IPS-20b (cell line): ENCODE measurements around the gene RPL28.

Experiments used
- H3K27ac ChIP-seq: one replicate; pipeline ENCODE4 v1.5.1; 2013; ENCODE audit warnings: low read length
- H3K27me3 ChIP-seq: 2 replicates; pipeline ENCODE4 v1.6.1; 2013; ENCODE audit warnings: mild to moderate bottlenecking, low read length, inconsistent platforms; ENCODE audit not compliant: insufficient read depth
- H3K36me3 ChIP-seq: 2 replicates; pipeline ENCODE4 v1.6.1; 2013; ENCODE audit warnings: low read depth, mild to moderate bottlenecking, inconsistent platforms, low read length, moderate library complexity; ENCODE audit not compliant: insufficient read depth
- H3K4me1 ChIP-seq: 2 replicates; pipeline ENCODE4 v1.6.1; 2013; ENCODE audit warnings: mild to moderate bottlenecking, control low read depth, inconsistent platforms, low read length, moderate library complexity; ENCODE audit not compliant: insufficient read depth
- H3K4me3 ChIP-seq: 2 replicates; pipeline ENCODE4 v1.5.1; 2013; ENCODE audit warnings: mild to moderate bottlenecking, low read length, inconsistent platforms
- H3K9ac ChIP-seq: 2 replicates; pipeline ENCODE4 v1.6.1; 2013; ENCODE audit warnings: low read depth, mild to moderate bottlenecking, inconsistent platforms, low read length, moderate library complexity
- H3K9me3 ChIP-seq: 2 replicates; pipeline ENCODE4 v1.6.1; 2013; ENCODE audit warnings: mild to moderate bottlenecking, low read depth, low read length, inconsistent platforms; ENCODE audit not compliant: insufficient read depth

Gene RPL28

GRCh38 chr19:55385724-55386492 lies at the start of gene RPL28:
Gene RPL28 (plus strand): TSS chr19:55385932. CDS start chr19:55386358, 426 bp downstream.
- H3K27me3 ChIP-seq, result peaks cover 21% of the 10 kb centered on the region
- peak within 1 kb of the TSS; percentile 87 for H3K27ac ChIP-seq
- H3K4me1 ChIP-seq, result peaks cover 31% of the 10 kb centered on the region
- peak within 1 kb of the TSS; percentile 100 for H3K9ac ChIP-seq
- no peaks in the 10 kb centered on the region for H3K9me3 ChIP-seq
- peaks cover 42% of the 10 kb centered on the region for H3K36me3 ChIP-seq
- H3K4me3 ChIP-seq, result peak within 1 kb of the TSS; percentile 99

- H3K27ac ChIP-seq, result no peak overlapping the region
These were observed 49.6 kb upstream of the RPL28 start for GRCh38 chr19:55336101-55336500.

GRCh38 chr19:55339105-55339888 lies 46.4 kb upstream of the RPL28 start, which contains the start of gene KMT5C:
Gene KMT5C (plus strand): TSS chr19:55339876. CDS start chr19:55341937, 2,061 bp downstream.
- H3K27ac ChIP-seq, result peak within 1 kb of the TSS; percentile 48
- peaks cover 5% of the 10 kb centered on the region; the same call in 1 of the 2 replicates for H3K4me1 ChIP-seq

More at GRCh38 chr19:55336101-55336500, 49.6 kb upstream of the RPL28 start:
- Histone ChIP-seq H3K27me3 (no peaks in the 10 kb centered on the region; the same call in 1 of the 2 replicates), H3K4me3 (no peak overlapping the region), H3K9me3 (no peaks in the 10 kb centered on the region), H3K4me1 (no peaks in the 10 kb centered on the region; the same call in 1 of the 2 replicates), H3K36me3 (no peaks in the 10 kb centered on the region), H3K9ac (no peak overlapping the region)

GRCh38 chr19:55339889-55340783 lies 45.6 kb upstream of the RPL28 start:
- H3K4me1 ChIP-seq, result peaks cover 5% of the 10 kb centered on the region; the same call in 1 of the 2 replicates

More at GRCh38 chr19:55339105-55339888, 46.4 kb upstream of the RPL28 start, which contains the start of gene KMT5C:
- Histone ChIP-seq H3K9ac (peak within 1 kb of the TSS; percentile 87), H3K4me3 (peak within 1 kb of the TSS; percentile 87), H3K27me3 (no peaks in the 10 kb centered on the region; the same call in 1 of the 2 replicates), H3K9me3 (no peaks in the 10 kb centered on the region), H3K36me3 (peaks cover 22% of the 10 kb centered on the region)

GRCh38 chr19:55340784-55341147 lies 45.0 kb upstream of the RPL28 start:
- peak overlapping the region; percentile 82 for H3K9ac ChIP-seq
- H3K27ac ChIP-seq, result no peak overlapping the region
- peaks cover 5% of the 10 kb centered on the region; the same call in 1 of the 2 replicates for H3K4me1 ChIP-seq
- H3K27me3 ChIP-seq, result no peaks in the 10 kb centered on the region; the same call in 1 of the 2 replicates
- peaks cover 31% of the 10 kb centered on the region for H3K36me3 ChIP-seq
- no peaks in the 10 kb centered on the region for H3K9me3 ChIP-seq
- H3K4me3 ChIP-seq, result peak overlapping the region; percentile 87

More at GRCh38 chr19:55339889-55340783, 45.6 kb upstream of the RPL28 start:
- Histone ChIP-seq H3K27me3 (no peaks in the 10 kb centered on the region; the same call in 1 of the 2 replicates), H3K9ac (peak overlapping the region; percentile 82), H3K9me3 (no peaks in the 10 kb centered on the region), H3K4me3 (peak overlapping the region; percentile 87), H3K36me3 (peaks cover 27% of the 10 kb centered on the region), H3K27ac (no peak overlapping the region)

GRCh38 chr19:55341171-55341588 lies 44.6 kb upstream of the RPL28 start:
- Histone ChIP-seq H3K9ac (peak overlapping the region; percentile 82), H3K27me3 (no peaks in the 10 kb centered on the region; the same call in 1 of the 2 replicates), H3K27ac (peak overlapping the region; percentile 30), H3K4me1 (peaks cover 5% of the 10 kb centered on the region; the same call in 1 of the 2 replicates), H3K9me3 (no peaks in the 10 kb centered on the region), H3K36me3 (peaks cover 35% of the 10 kb centered on the region), H3K4me3 (peak overlapping the region; percentile 87)

- H3K4me1 ChIP-seq, result peaks cover 5% of the 10 kb centered on the region; the same call in 1 of the 2 replicates
- H3K27ac ChIP-seq, result peak overlapping the region; percentile 30
- H3K9ac ChIP-seq, result peak overlapping the region; percentile 51
- peaks cover 38% of the 10 kb centered on the region for H3K36me3 ChIP-seq
- H3K27me3 ChIP-seq, result no peaks in the 10 kb centered on the region
- H3K4me3 ChIP-seq, result peak overlapping the region; percentile 87
- no peaks in the 10 kb centered on the region for H3K9me3 ChIP-seq
These were observed 43.9 kb upstream of the RPL28 start for GRCh38 chr19:55341595-55342531.

- Histone ChIP-seq H3K9me3 (no peaks in the 10 kb centered on the region), H3K27me3 (no peaks in the 10 kb centered on the region), H3K4me3 (no peak overlapping the region), H3K4me1 (peaks cover 17% of the 10 kb centered on the region; the same call in 1 of the 2 replicates), H3K36me3 (peaks cover 38% of the 10 kb centered on the region), H3K27ac (no peak overlapping the region), H3K9ac (no peak overlapping the region)
These were observed 41.3 kb upstream of the RPL28 start for GRCh38 chr19:55344444-55344843.

GRCh38 chr19:55345101-55345817 lies 40.5 kb upstream of the RPL28 start:
- Histone ChIP-seq H3K4me1 (peaks cover 17% of the 10 kb centered on the region; the same call in 1 of the 2 replicates), H3K27ac (no peak overlapping the region), H3K9me3 (no peaks in the 10 kb centered on the region), H3K27me3 (no peaks in the 10 kb centered on the region; the same call in 1 of the 2 replicates), H3K4me3 (no peak overlapping the region), H3K9ac (no peak overlapping the region), H3K36me3 (peaks cover 38% of the 10 kb centered on the region)
